HEK293 (cell line): ENCODE measurements around the gene BRI3BP.

Source experiments
- CTCF ChIA-PET: fragments of 350-600 bp; formaldehyde crosslinking; extraction: SDS; loops from one replicate; lab custom pipeline; 2021; ENCODE audit warnings: antibody characterized with exemption; lab: Yijun Ruan, JAX
- POLR2A ChIA-PET: fragments of 300-600 bp; formaldehyde crosslinking; extraction: SDS; loops from one replicate; lab custom pipeline; 2020; ENCODE audit warnings: antibody characterized with exemption, inconsistent platforms; lab: Yijun Ruan, JAX
- H3K27ac ChIP-seq: fragments of 200-500 bp; sonication (Bioruptor generic); 2 replicates; pipeline ENCODE4 v1.5.1; 2014; ENCODE audit warnings: low read depth, low read length, control low read depth, inconsistent platforms; ENCODE audit errors: extremely low read depth
- H3K36me3 ChIP-seq, 2 experiments: fragments of 200-500 bp in 1 of 2; sonication (Bioruptor generic) in 1 of 2; 1 replicate in 1 of 2; 2 replicates in 1 of 2; pipeline ENCODE4 v1.5.1; 2014 to 2017; ENCODE audit warnings: inconsistent platforms in 2 of 2, low read length in 2 of 2; ENCODE audit not compliant: control insufficient read depth in 2 of 2, insufficient read depth in 1 of 2
- H3K4me1 ChIP-seq: fragments of 200-500 bp; sonication (Bioruptor generic); 2 replicates; pipeline ENCODE4 v1.5.1; 2014; ENCODE audit warnings: mild to moderate bottlenecking, low read length, inconsistent platforms; ENCODE audit not compliant: control insufficient read depth, insufficient read depth
- H3K4me3 ChIP-seq: 2 replicates; pipeline ENCODE4 v1.5.1; 2011; ENCODE audit warnings: low read depth, mild to moderate bottlenecking, control low read depth, low read length, moderate library complexity
- H3K9me3 ChIP-seq: fragments of 200-500 bp; sonication (Bioruptor generic); 2 replicates; pipeline ENCODE4 v1.5.1; 2014; ENCODE audit warnings: low read depth, low read length, inconsistent platforms; ENCODE audit not compliant: control insufficient read depth, insufficient read depth
- BCL11A ChIP-seq: fragments of 450-650 bp; formaldehyde crosslinking; IDR thresholded peaks from 2 replicates; pipeline ENCODE4 v1.5.1; 2016; ENCODE audit warnings: low read depth, missing biosample characterization, missing genetic modification characterization
- OSR2 ChIP-seq: fragments of 450-650 bp; formaldehyde crosslinking; IDR thresholded peaks from 2 replicates; pipeline ENCODE4 v1.5.1; 2016; ENCODE audit warnings: missing biosample characterization, missing genetic modification characterization
- RBAK ChIP-seq: fragments of 450-650 bp; formaldehyde crosslinking; IDR thresholded peaks from 2 replicates; pipeline ENCODE4 v1.5.1; 2016; ENCODE audit warnings: missing biosample characterization, missing genetic modification characterization
- ZFP37 ChIP-seq: fragments of 450-650 bp; formaldehyde crosslinking; IDR thresholded peaks from 2 replicates; pipeline ENCODE4 v1.5.1; 2016; ENCODE audit warnings: missing biosample characterization, missing genetic modification characterization
- ZFP41 ChIP-seq: fragments of 450-650 bp; formaldehyde crosslinking; IDR thresholded peaks from 2 replicates; pipeline ENCODE4 v1.5.1; 2016; ENCODE audit warnings: missing biosample characterization, missing genetic modification characterization, borderline replicate concordance
- ZNF146 ChIP-seq: fragments of 450-650 bp; formaldehyde crosslinking; IDR thresholded peaks from 2 replicates; pipeline ENCODE4 v1.5.1; 2016; ENCODE audit warnings: missing biosample characterization, missing genetic modification characterization
- ZNF155 ChIP-seq: fragments of 450-650 bp; formaldehyde crosslinking; IDR thresholded peaks from 2 replicates; pipeline ENCODE4 v1.5.1; 2016; ENCODE audit warnings: missing biosample characterization, missing genetic modification characterization
- ZNF16 ChIP-seq: fragments of 450-650 bp; formaldehyde crosslinking; IDR thresholded peaks from 2 replicates; pipeline ENCODE4 v1.5.1; 2016; ENCODE audit warnings: low read depth, missing biosample characterization, missing genetic modification characterization
- ZNF202 ChIP-seq: fragments of 450-650 bp; formaldehyde crosslinking; IDR thresholded peaks from 2 replicates; pipeline ENCODE4 v1.5.1; 2016; ENCODE audit warnings: missing biosample characterization, missing genetic modification characterization, borderline replicate concordance
- ZNF214 ChIP-seq: fragments of 450-650 bp; formaldehyde crosslinking; IDR thresholded peaks from 2 replicates; pipeline ENCODE4 v1.5.1; 2017; ENCODE audit warnings: missing biosample characterization, mild to moderate bottlenecking, missing genetic modification characterization, borderline replicate concordance
- ZNF423 ChIP-seq: fragments of 450-650 bp; formaldehyde crosslinking; IDR thresholded peaks from 2 replicates; pipeline ENCODE4 v1.5.1; 2016; ENCODE audit warnings: missing biosample characterization, missing genetic modification characterization
- ZNF449 ChIP-seq: fragments of 450-650 bp; formaldehyde crosslinking; IDR thresholded peaks from 2 replicates; pipeline ENCODE4 v1.5.1; 2017; ENCODE audit warnings: missing biosample characterization, mild to moderate bottlenecking, missing genetic modification characterization, moderate library complexity
- ZNF518A ChIP-seq: fragments of 450-650 bp; formaldehyde crosslinking; conservative IDR thresholded peaks from 2 replicates; pipeline ENCODE4 v1.5.1; 2016; ENCODE audit warnings: low read depth, missing biosample characterization, missing genetic modification characterization
- ZNF521 ChIP-seq: fragments of 450-650 bp; formaldehyde crosslinking; IDR thresholded peaks from 2 replicates; pipeline ENCODE4 v1.5.1; 2017; ENCODE audit warnings: missing biosample characterization, mild to moderate bottlenecking, missing genetic modification characterization
- ZNF529 ChIP-seq: fragments of 450-650 bp; formaldehyde crosslinking; IDR thresholded peaks from 2 replicates; pipeline ENCODE4 v1.5.1; 2017; ENCODE audit warnings: missing genetic modification characterization, missing biosample characterization; ENCODE audit not compliant: insufficient replicate concordance
- ZNF544 ChIP-seq: fragments of 450-650 bp; formaldehyde crosslinking; IDR thresholded peaks from 2 replicates; pipeline ENCODE4 v1.5.0; 2017; ENCODE audit warnings: missing biosample characterization, missing genetic modification characterization
- ZNF560 ChIP-seq: fragments of 450-650 bp; formaldehyde crosslinking; IDR thresholded peaks from 2 replicates; pipeline ENCODE4 v1.5.1; 2017; ENCODE audit warnings: missing biosample characterization, missing genetic modification characterization, borderline replicate concordance
- ZNF830 ChIP-seq: fragments of 450-650 bp; IDR thresholded peaks from 2 replicates; pipeline ENCODE4 v1.5.0; 2018; ENCODE audit warnings: missing biosample characterization, missing genetic modification characterization, low read depth, mild to moderate bottlenecking, moderate library complexity
- TF ChIP-seq, protein P1 (sequence below): fragments of 450-650 bp; formaldehyde crosslinking; IDR thresholded peaks from 2 replicates; pipeline ENCODE4 v1.5.0; 2017; ENCODE audit warnings: missing biosample characterization, missing genetic modification characterization, borderline replicate concordance
- TF ChIP-seq, protein P2 (sequence below): fragments of 450-650 bp; formaldehyde crosslinking; IDR thresholded peaks from 2 replicates; pipeline ENCODE4 v1.5.1; 2016; ENCODE audit warnings: missing biosample characterization, missing genetic modification characterization

The BRI3BP gene

GRCh38 chr12:125070661-125071390 is 77.4 kb downstream of the BRI3BP start (continued):
- TF ChIP-seq, protein P1, sequence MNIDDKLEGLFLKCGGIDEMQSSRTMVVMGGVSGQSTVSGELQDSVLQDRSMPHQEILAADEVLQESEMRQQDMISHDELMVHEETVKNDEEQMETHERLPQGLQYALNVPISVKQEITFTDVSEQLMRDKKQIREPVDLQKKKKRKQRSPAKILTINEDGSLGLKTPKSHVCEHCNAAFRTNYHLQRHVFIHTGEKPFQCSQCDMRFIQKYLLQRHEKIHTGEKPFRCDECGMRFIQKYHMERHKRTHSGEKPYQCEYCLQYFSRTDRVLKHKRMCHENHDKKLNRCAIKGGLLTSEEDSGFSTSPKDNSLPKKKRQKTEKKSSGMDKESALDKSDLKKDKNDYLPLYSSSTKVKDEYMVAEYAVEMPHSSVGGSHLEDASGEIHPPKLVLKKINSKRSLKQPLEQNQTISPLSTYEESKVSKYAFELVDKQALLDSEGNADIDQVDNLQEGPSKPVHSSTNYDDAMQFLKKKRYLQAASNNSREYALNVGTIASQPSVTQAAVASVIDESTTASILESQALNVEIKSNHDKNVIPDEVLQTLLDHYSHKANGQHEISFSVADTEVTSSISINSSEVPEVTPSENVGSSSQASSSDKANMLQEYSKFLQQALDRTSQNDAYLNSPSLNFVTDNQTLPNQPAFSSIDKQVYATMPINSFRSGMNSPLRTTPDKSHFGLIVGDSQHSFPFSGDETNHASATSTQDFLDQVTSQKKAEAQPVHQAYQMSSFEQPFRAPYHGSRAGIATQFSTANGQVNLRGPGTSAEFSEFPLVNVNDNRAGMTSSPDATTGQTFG, result no peak

DNA sequence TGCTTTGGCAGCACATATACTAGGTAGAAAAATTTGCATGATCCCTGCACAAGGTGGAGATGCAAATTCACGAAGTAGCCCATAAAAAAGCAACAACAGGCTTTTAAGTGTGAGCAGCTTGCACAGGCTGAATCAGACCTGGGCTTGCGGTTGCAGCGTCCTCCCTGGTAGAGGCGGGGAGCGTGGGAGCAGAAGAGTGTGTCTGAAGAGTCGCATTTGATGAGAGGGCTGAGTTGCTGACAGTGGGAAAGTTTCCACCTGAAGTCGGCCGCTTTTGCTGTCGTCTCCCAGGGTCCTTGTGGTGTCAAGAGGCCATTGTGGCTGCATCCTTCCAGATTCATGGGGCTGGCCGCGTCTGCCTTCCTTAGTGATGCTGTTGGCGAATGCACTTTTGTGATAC is 78.0 kb downstream of the BRI3BP start:
- peaks cover 0 to 33% of the 10 kb centered on the region in 2 experiments; a peak in 2 of 3 replicates for H3K36me3 ChIP-seq
- H3K27ac ChIP-seq, result no peak overlapping the region
- no peaks in the 10 kb centered on the region for H3K9me3 ChIP-seq
- TF ChIP-seq RBAK (tag by site-specific recombination) (no peak), ZNF155 (tag by site-specific recombination) (no peak), ZNF830 (tag by site-specific recombination) (no peak), ZNF518A (tag by site-specific recombination) (no peak), ZNF16 (tag by site-specific recombination) (no peak), ZFP41 (no peak), ZNF202 (tag by site-specific recombination) (no peak), OSR2 (tag by site-specific recombination) (no peak)
- TF ChIP-seq, protein P2, sequence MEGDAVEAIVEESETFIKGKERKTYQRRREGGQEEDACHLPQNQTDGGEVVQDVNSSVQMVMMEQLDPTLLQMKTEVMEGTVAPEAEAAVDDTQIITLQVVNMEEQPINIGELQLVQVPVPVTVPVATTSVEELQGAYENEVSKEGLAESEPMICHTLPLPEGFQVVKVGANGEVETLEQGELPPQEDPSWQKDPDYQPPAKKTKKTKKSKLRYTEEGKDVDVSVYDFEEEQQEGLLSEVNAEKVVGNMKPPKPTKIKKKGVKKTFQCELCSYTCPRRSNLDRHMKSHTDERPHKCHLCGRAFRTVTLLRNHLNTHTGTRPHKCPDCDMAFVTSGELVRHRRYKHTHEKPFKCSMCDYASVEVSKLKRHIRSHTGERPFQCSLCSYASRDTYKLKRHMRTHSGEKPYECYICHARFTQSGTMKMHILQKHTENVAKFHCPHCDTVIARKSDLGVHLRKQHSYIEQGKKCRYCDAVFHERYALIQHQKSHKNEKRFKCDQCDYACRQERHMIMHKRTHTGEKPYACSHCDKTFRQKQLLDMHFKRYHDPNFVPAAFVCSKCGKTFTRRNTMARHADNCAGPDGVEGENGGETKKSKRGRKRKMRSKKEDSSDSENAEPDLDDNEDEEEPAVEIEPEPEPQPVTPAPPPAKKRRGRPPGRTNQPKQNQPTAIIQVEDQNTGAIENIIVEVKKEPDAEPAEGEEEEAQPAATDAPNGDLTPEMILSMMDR (tag by site-specific recombination), result no peak
- ChIA-PET CTCF (interaction anchor here (0.6 kb wide), 1 partner anchor 33 kb away, joined by 3 read pairs; no protein-coding TSS in a partner anchor), POLR2A (no interaction called here)
- H3K4me1 ChIP-seq, result no peaks in the 10 kb centered on the region
- no peak overlapping the region for H3K4me3 ChIP-seq

- no peak overlapping the region for H3K4me3 ChIP-seq
- POLR2A ChIA-PET, result interaction anchor here (0.6 kb wide), 1 partner anchor 109 kb away, joined by 3 read pairs; no protein-coding TSS in a partner anchor
- H3K36me3 ChIP-seq, result peaks cover 3 to 40% of the 10 kb centered on the region in 2 experiments; a peak in 2 of 3 replicates
- H3K27ac ChIP-seq, result no peak overlapping the region
- CTCF ChIA-PET, result no interaction called here
- no peaks in the 10 kb centered on the region for H3K4me1 ChIP-seq
- no peaks in the 10 kb centered on the region for H3K9me3 ChIP-seq
- TF ChIP-seq ZNF521, result no peak
- no peak for TF ChIP-seq ZFP37 (tag by site-specific recombination)
- no peak for TF ChIP-seq ZNF155 (tag by site-specific recombination)
- no peak for TF ChIP-seq ZNF560 (tag by site-specific recombination)
- TF ChIP-seq ZNF423 (tag by site-specific recombination), result no peak
- no peak for TF ChIP-seq ZNF146 (tag by site-specific recombination)
- TF ChIP-seq ZNF449 (tag by site-specific recombination), result no peak
- TF ChIP-seq ZNF544 (tag by site-specific recombination), result no peak
- no peak for TF ChIP-seq RBAK (tag by site-specific recombination)
- TF ChIP-seq ZNF529, result no peak
- no peak for TF ChIP-seq ZNF214 (tag by site-specific recombination)
- no peak for TF ChIP-seq BCL11A (tag by site-specific recombination)
Observed at GRCh38 chr12:125072496-125072895, 79.1 kb downstream of the BRI3BP start.
